C4-2B (cell line): ENCODE data around the gene MEG3.

Experiments used
- ZFX ChIP-seq: fragments of 450-650 bp; IDR thresholded peaks from 2 replicates; pipeline ENCODE4 v1.6.1; 2017
- TF ChIP-seq, protein P1 (sequence below): fragments of 450-650 bp; conservative IDR thresholded peaks from 2 replicates; pipeline ENCODE4 v1.5.1; 2017; ENCODE audit warnings: mild to moderate bottlenecking

DNA sequence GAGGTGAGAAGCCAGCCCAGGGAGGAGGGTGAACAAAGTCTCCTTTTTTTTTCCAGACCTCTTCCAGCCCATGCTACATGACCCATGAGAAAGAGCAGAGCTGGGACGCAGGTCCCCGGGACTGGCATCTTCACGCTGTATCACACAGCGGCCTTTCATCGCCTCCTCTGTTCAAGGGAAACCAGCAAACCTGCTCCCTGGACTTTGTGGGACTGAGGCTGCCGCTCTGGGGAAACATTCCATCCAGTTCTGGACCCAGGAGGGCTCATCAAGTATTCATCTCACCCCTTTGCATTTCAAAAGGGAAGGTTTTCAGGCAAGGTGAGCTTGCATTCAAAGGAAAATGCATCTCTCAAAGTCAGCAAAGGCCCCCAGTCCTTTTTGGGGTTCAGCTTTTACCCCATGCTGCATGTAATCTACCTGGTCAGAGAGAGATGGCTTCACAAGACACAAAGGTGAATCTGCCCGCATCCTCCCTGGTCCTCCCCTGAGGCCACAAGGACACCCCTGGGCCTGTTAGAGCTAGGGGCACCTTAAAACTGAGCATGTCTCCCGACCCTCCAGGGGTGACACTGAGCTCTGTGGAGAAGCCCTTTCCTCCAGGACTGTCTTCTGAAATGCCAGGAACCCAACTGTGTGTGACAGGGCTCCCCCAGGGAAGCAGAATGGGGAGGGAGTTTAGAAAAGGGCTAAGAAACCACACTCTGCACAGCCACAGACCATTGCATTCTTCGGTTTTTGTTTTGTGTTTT is 21.2 kb upstream of the MEG3 start:
- TF ChIP-seq, protein P1, sequence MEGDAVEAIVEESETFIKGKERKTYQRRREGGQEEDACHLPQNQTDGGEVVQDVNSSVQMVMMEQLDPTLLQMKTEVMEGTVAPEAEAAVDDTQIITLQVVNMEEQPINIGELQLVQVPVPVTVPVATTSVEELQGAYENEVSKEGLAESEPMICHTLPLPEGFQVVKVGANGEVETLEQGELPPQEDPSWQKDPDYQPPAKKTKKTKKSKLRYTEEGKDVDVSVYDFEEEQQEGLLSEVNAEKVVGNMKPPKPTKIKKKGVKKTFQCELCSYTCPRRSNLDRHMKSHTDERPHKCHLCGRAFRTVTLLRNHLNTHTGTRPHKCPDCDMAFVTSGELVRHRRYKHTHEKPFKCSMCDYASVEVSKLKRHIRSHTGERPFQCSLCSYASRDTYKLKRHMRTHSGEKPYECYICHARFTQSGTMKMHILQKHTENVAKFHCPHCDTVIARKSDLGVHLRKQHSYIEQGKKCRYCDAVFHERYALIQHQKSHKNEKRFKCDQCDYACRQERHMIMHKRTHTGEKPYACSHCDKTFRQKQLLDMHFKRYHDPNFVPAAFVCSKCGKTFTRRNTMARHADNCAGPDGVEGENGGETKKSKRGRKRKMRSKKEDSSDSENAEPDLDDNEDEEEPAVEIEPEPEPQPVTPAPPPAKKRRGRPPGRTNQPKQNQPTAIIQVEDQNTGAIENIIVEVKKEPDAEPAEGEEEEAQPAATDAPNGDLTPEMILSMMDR, result no peak
- no peak for TF ChIP-seq ZFX
